ENCODE measurements around the gene PCSK7.

The PCSK7 gene

GRCh38 chr11:117180020-117180419 lies 51.9 kb downstream of the PCSK7 start:
- no peak for DNase-seq

GRCh38 chr11:117179048-117179999 lies 52.5 kb downstream of the PCSK7 start:
- no peak for DNase-seq

- DNase-seq, result peak; percentile 83 to 90
Observed at GRCh38 chr11:117178210-117179034, 53.5 kb downstream of the PCSK7 start, which contains the start of gene SIDT2. Gene SIDT2, plus strand, starts transcription at chr11:117178743. Its CDS starts 521 bp downstream, at chr11:117179264.

- no peak for DNase-seq
Observed at GRCh38 chr11:117177534-117178209, 54.2 kb downstream of the PCSK7 start.

GRCh38 chr11:117176186-117176585 lies 55.7 kb downstream of the PCSK7 start:
- DNase-seq, result no peak

- DNase-seq, result no peak
Observed at GRCh38 chr11:117175781-117176180, 56.1 kb downstream of the PCSK7 start.

- DNase-seq, result no peak
Observed at GRCh38 chr11:117175104-117175503, 56.8 kb downstream of the PCSK7 start.

GRCh38 chr11:117172724-117173421 lies 59.0 kb downstream of the PCSK7 start:
- DNase-seq, result no peak

- DNase-seq, result no peak
Observed at GRCh38 chr11:117171404-117172061, 60.3 kb downstream of the PCSK7 start.

- no peak for DNase-seq
Observed at GRCh38 chr11:117171007-117171403, 60.9 kb downstream of the PCSK7 start.

- no peak for DNase-seq
Observed at GRCh38 chr11:117170210-117170609, 61.7 kb downstream of the PCSK7 start.

- no peak for DNase-seq
Observed at GRCh38 chr11:117169736-117170135, 62.1 kb downstream of the PCSK7 start.

- DNase-seq, result no peak
Observed at GRCh38 chr11:117166491-117166890, 65.4 kb downstream of the PCSK7 start.

GRCh38 chr11:117160826-117161225 lies 71.0 kb downstream of the PCSK7 start:
- DNase-seq, result no peak

GRCh38 chr11:117159892-117160291 lies 72.0 kb downstream of the PCSK7 start:
- DNase-seq, result no peak

- no peak for DNase-seq
Observed at GRCh38 chr11:117157507-117157906, 74.4 kb downstream of the PCSK7 start.

GRCh38 chr11:117154468-117154867 lies 77.4 kb downstream of the PCSK7 start:
- no peak for DNase-seq

All from NCI-H1930 (cell line).